Stimulated activated naive CD4-positive, alpha-beta T cell (primary cell): ENCODE data around the gene SLC4A3.
"Not testable (repeated sequence)": the region's sequence is repeated elsewhere in the genome, so short reads cannot be mapped to it uniquely, and the experiment has no call there.

Source experiments
- DNase-seq, 6 experiments: peaks; one replicate each; lab custom pipeline; 2025; lab: John Stamatoyannopoulos, UW

SLC4A3 gene

GRCh38 chr2:219679041-219679440 lies 51.6 kb downstream of the SLC4A3 start:
- DNase-seq = no peak

GRCh38 chr2:219679571-219679970 lies 52.1 kb downstream of the SLC4A3 start:
- no peak for DNase-seq

- no peak for DNase-seq
Observed at GRCh38 chr2:219680958-219681693, 53.7 kb downstream of the SLC4A3 start.

- DNase-seq = no peak
Observed at GRCh38 chr2:219681694-219682300, 54.4 kb downstream of the SLC4A3 start.

- DNase-seq = not testable (repeated sequence)
Observed at GRCh38 chr2:219683474-219683873, 56.0 kb downstream of the SLC4A3 start.

GRCh38 chr2:219684721-219685689 lies 57.6 kb downstream of the SLC4A3 start:
- DNase-seq = peak; percentile 5 to 40 (median 18)

- no peak for DNase-seq
Observed at GRCh38 chr2:219687272-219687671, 59.8 kb downstream of the SLC4A3 start.

GRCh38 chr2:219687882-219688559 lies 60.6 kb downstream of the SLC4A3 start:
- no peak for DNase-seq

- no peak for DNase-seq
Observed at GRCh38 chr2:219688560-219689445, 61.4 kb downstream of the SLC4A3 start.

GRCh38 chr2:219689676-219690628 lies 62.5 kb downstream of the SLC4A3 start:
- peak in 5 of 6 experiments; percentile 1 to 44 (median 8) for DNase-seq

GRCh38 chr2:219691571-219691970 lies 64.1 kb downstream of the SLC4A3 start:
- no peak for DNase-seq
